Mammary epithelial cell (primary cell): ENCODE results near the gene NPPC.

ENCODE experiments used
- EZH2 ChIP-seq: IDR thresholded peaks from 2 replicates; pipeline ENCODE4 v1.6.1; 2012; ENCODE audit warnings: low read length, inconsistent platforms, borderline replicate concordance
- TF ChIP-seq, protein P1 (sequence below), 2 donors: IDR thresholded peaks in 1 of 2; conservative IDR thresholded peaks in 1 of 2; 2 replicates each; pipeline ENCODE4 v1.5.1; 2011 to 2012; ENCODE audit warnings: inconsistent platforms in 2 of 2, low read length in 2 of 2, mild to moderate bottlenecking in 2 of 2, control low read depth in 1 of 2, low read depth in 1 of 2; ENCODE audit not compliant: insufficient read depth in 1 of 2; ENCODE audit errors: extremely low read depth in 1 of 2

DNA sequence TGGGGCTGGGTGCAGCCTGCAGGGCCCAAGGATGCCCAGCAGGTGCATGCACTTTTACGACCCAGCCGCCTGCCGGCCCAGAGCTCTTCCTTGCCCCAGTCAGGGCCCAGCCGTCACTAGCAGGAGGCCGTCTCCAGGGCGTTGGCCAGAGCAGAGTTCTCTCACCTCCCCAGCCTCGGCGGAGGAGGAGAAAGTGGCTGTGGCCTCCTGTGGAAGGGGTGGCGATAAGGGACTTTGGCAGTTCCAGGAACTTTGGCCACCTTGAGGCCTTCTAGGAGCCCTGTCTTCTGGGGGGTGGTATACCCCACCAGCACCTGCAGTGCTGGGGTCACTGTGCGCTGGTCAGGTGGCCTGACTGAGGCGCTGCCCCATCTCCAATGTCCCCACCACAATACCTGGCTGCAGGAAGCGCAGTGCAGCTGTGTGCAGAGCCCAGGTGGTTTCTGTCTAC lies 22.0 kb downstream of the NPPC start:
- TF ChIP-seq, protein P1, sequence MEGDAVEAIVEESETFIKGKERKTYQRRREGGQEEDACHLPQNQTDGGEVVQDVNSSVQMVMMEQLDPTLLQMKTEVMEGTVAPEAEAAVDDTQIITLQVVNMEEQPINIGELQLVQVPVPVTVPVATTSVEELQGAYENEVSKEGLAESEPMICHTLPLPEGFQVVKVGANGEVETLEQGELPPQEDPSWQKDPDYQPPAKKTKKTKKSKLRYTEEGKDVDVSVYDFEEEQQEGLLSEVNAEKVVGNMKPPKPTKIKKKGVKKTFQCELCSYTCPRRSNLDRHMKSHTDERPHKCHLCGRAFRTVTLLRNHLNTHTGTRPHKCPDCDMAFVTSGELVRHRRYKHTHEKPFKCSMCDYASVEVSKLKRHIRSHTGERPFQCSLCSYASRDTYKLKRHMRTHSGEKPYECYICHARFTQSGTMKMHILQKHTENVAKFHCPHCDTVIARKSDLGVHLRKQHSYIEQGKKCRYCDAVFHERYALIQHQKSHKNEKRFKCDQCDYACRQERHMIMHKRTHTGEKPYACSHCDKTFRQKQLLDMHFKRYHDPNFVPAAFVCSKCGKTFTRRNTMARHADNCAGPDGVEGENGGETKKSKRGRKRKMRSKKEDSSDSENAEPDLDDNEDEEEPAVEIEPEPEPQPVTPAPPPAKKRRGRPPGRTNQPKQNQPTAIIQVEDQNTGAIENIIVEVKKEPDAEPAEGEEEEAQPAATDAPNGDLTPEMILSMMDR (conservative IDR thresholded peaks at IDR 0.05 in 1 of 2, IDR thresholded peaks at IDR 0.05 in 1 of 2; ENCODE audit: extremely low read depth in 1 of 2, insufficient read depth in 1 of 2, low read depth in 1 of 2, low read length in 2 of 2) = no peak
- no peak for TF ChIP-seq EZH2
